HG02840 (cell line): ENCODE measurements around the gene ARL3.
"Not testable (repeated sequence)": the region's sequence is repeated elsewhere in the genome, so short reads cannot be mapped to it uniquely, and the experiment has no call there.

Experiments
- ATAC-seq: cut with Tn5 transposase; IDR thresholded peaks from one replicate; pipeline ENCODE4 v1.9.1; 2021; ENCODE audit warnings: mild to moderate bottlenecking, moderate library complexity, moderate number of reproducible peaks; ENCODE audit not compliant: unreplicated experiment, low FRiP score

The ARL3 gene

GRCh38 chr10:102705531-102705930, 8.7 kb downstream of the ARL3 start:
- ATAC-seq, result no peak

GRCh38 chr10:102704915-102705314, 9.3 kb downstream of the ARL3 start:
- no peak for ATAC-seq

GRCh38 chr10:102702742-102703141, 11.5 kb downstream of the ARL3 start:
- no peak for ATAC-seq

- ATAC-seq, result no peak
These were observed 12.4 kb downstream of the ARL3 start for GRCh38 chr10:102701796-102702195.

- ATAC-seq, result no peak
These were observed 12.9 kb downstream of the ARL3 start for GRCh38 chr10:102701272-102701671.

GRCh38 chr10:102698894-102699293, 15.3 kb downstream of the ARL3 start:
- ATAC-seq, result no peak

- no peak for ATAC-seq
These were observed 17.5 kb downstream of the ARL3 start for GRCh38 chr10:102696736-102697135.

- ATAC-seq, result not testable (repeated sequence)
These were observed 18.8 kb downstream of the ARL3 start for GRCh38 chr10:102695401-102695800.

GRCh38 chr10:102691285-102692066, 22.7 kb downstream of the ARL3 start:
- ATAC-seq, result no peak

GRCh38 chr10:102683736-102684135, 30.5 kb downstream of the ARL3 start:
- ATAC-seq, result no peak

GRCh38 chr10:102682981-102683380, 31.2 kb downstream of the ARL3 start:
- no peak for ATAC-seq

- no peak for ATAC-seq
These were observed 31.8 kb downstream of the ARL3 start for GRCh38 chr10:102682416-102682815.

- ATAC-seq, result no peak
These were observed 32.5 kb downstream of the ARL3 start for GRCh38 chr10:102681696-102682095.

- ATAC-seq, result no peak
These were observed 34.6 kb downstream of the ARL3 start for GRCh38 chr10:102679596-102679995.

GRCh38 chr10:102678842-102679289, 35.3 kb downstream of the ARL3 start:
- no peak for ATAC-seq

- no peak for ATAC-seq
These were observed 36.2 kb downstream of the ARL3 start for GRCh38 chr10:102678068-102678400.

- no peak for ATAC-seq
These were observed 36.7 kb downstream of the ARL3 start for GRCh38 chr10:102677331-102678067.

GRCh38 chr10:102676534-102677315, 37.5 kb downstream of the ARL3 start:
- ATAC-seq, result no peak

GRCh38 chr10:102675666-102676533, 38.3 kb downstream of the ARL3 start:
- no peak for ATAC-seq

GRCh38 chr10:102675011-102675665, 39.1 kb downstream of the ARL3 start:
- no peak for ATAC-seq
